ENCODE measurements around the gene KRT222. TPM values are rescaled to one million over a fixed set of nuclear protein-coding genes. Genes with fewer than 3 reads are reported as not detected.

KRT222 gene
- polyA plus RNA-seq, 6 donors from 2014 or later, result not detected

GRCh38 chr17:40607641-40608040, 57.3 kb downstream of the KRT222 start:
- no peaks in the 10 kb centered on the region for H3K36me3 Mint-ChIP-seq
- no peak for DNase-seq

GRCh38 chr17:40606548-40607353, 58.2 kb downstream of the KRT222 start:
- no peak overlapping the region for H3K4me3 Mint-ChIP-seq
- ATAC-seq (ENCODE audit: low read depth in 2 of 2), result no peak
- H3K27me3 Mint-ChIP-seq, result no peaks in the 10 kb centered on the region
- H3K4me1 Mint-ChIP-seq, result peaks cover 33 to 77% (median 70%) of the 10 kb centered on the region in 3 donors
- H3K36me3 Mint-ChIP-seq, result no peaks in the 10 kb centered on the region
- no peak for DNase-seq
- H3K9me3 Mint-ChIP-seq, result no peaks in the 10 kb centered on the region
- H3K27ac Mint-ChIP-seq, result peak overlapping the region in 3 of 6 donors; percentile 63 to 88 (median 72)

More at GRCh38 chr17:40607641-40608040, 57.3 kb downstream of the KRT222 start:
- ATAC-seq (ENCODE audit: low read depth in 2 of 2), result no peak
- Mint-ChIP-seq H3K9me3 (no peaks in the 10 kb centered on the region), H3K27ac (peak overlapping the region in 4 of 6 donors; percentile 72 to 91 (median 89)), H3K4me3 (peak overlapping the region in 1 of 8 donors; percentile 25), H3K27me3 (no peaks in the 10 kb centered on the region), H3K4me1 (peaks cover 35 to 73% (median 66%) of the 10 kb centered on the region in 3 donors)

- H3K36me3 Mint-ChIP-seq, result no peaks in the 10 kb centered on the region
- H3K4me3 Mint-ChIP-seq, result peak overlapping the region in 1 of 8 donors; percentile 55
- peaks cover 31 to 80% (median 74%) of the 10 kb centered on the region in 3 donors for H3K4me1 Mint-ChIP-seq
- H3K27ac Mint-ChIP-seq, result peak overlapping the region in 4 of 6 donors; percentile 11 to 57 (median 36)
- DNase-seq (no peak), ATAC-seq (ENCODE audit: low read depth in 2 of 2) (no peak)
- H3K9me3 Mint-ChIP-seq, result no peaks in the 10 kb centered on the region
- H3K27me3 Mint-ChIP-seq, result no peaks in the 10 kb centered on the region
Observed at GRCh38 chr17:40605306-40605705, 59.7 kb downstream of the KRT222 start.

Other genes with a start within 250 kb of the KRT222 start
- gene TOP2A, start 247.3 kb downstream of the KRT222 start, polyA plus RNA-seq (ENCODE audit: low read depth in 6 of 6), result 1 to 10 TPM in 1 of 6 donors, under 1 TPM in 4, not detected in 1; 0.49 to 1.7 (median 0.79) TPM
- gene IGFBP4, start 221.7 kb downstream of the KRT222 start, polyA plus RNA-seq (ENCODE audit: low read depth in 6 of 6), result 10 to 100 TPM; 33.3 to 66.5 (median 47.3) TPM
- not detected for gene TNS4, start 163.6 kb downstream of the KRT222 start, polyA plus RNA-seq (ENCODE audit: low read depth in 6 of 6)
- gene CCR7, start 99.7 kb downstream of the KRT222 start, polyA plus RNA-seq (ENCODE audit: low read depth in 6 of 6), result 100 to 1,000 TPM; 442 to 802 (median 622) TPM
- 100 to 1,000 TPM; 211 to 267 (median 255) TPM for gene SMARCE1, start 17.4 kb downstream of the KRT222 start, polyA plus RNA-seq (ENCODE audit: low read depth in 6 of 6)
- not detected for gene KRT24, start 38.6 kb upstream of the KRT222 start, polyA plus RNA-seq (ENCODE audit: low read depth in 6 of 6)
- gene KRT25, start 90.2 kb upstream of the KRT222 start, polyA plus RNA-seq (ENCODE audit: low read depth in 6 of 6), result not detected
- gene KRT26, start 107.0 kb upstream of the KRT222 start, polyA plus RNA-seq (ENCODE audit: low read depth in 6 of 6), result not detected
- under 1 TPM in 1 of 6 donors, not detected in 5; 0.53 TPM for gene KRT27, start 117.4 kb upstream of the KRT222 start, polyA plus RNA-seq (ENCODE audit: low read depth in 6 of 6)
- not detected for gene KRT28, start 134.8 kb upstream of the KRT222 start, polyA plus RNA-seq (ENCODE audit: low read depth in 6 of 6)
- gene KRT10, start 157.4 kb upstream of the KRT222 start, polyA plus RNA-seq (ENCODE audit: low read depth in 6 of 6), result 100 to 1,000 TPM; 194 to 275 (median 232) TPM
- not detected for gene KRT12, start 202.0 kb upstream of the KRT222 start, polyA plus RNA-seq (ENCODE audit: low read depth in 6 of 6)
- gene KRT20, start 220.1 kb upstream of the KRT222 start, polyA plus RNA-seq (ENCODE audit: low read depth in 6 of 6), result not detected